WTC11 (cell line): ENCODE results near the gene TSSC4.

ENCODE experiments used
- JUN ChIP-seq: sonication (generic); formaldehyde crosslinking; IDR thresholded peaks from 2 replicates; pipeline ENCODE4 v1.8.0; 2023; ENCODE audit warnings: mild to moderate bottlenecking, missing genetic modification reagents
- TF ChIP-seq, protein P1 (sequence below): fragments of 200-600 bp; IDR thresholded peaks from 2 replicates; pipeline ENCODE4 v1.8.0; 2022; ENCODE audit warnings: antibody characterized with exemption
- TF ChIP-seq, protein P2 (sequence below): sonication (generic); formaldehyde crosslinking; IDR thresholded peaks from 2 replicates; pipeline ENCODE4 v1.8.1; 2023; ENCODE audit warnings: mild to moderate bottlenecking, missing genetic modification reagents

DNA sequence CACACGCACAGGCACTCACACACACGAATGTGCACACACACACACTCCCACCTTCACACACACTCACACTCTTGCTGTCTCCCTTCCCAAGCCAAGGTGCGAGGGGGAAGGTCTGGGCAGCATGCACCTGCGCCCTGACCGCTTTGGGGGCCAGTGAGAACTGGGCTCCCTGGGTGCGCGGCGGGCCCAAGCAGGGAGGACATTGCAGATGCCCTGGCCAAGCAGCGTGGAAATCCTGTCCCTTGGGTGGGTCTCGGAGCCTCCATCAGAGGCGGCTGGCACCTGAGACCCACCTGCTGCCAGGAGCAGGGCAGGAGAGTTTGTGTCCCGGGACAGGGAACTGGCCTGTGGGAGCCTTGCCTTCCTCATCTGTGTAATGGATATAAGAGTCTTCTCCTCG is 20.2 kb upstream of the TSSC4 start:
- TF ChIP-seq JUN (CRISPR knock-in tag): no peak
- TF ChIP-seq, protein P1, sequence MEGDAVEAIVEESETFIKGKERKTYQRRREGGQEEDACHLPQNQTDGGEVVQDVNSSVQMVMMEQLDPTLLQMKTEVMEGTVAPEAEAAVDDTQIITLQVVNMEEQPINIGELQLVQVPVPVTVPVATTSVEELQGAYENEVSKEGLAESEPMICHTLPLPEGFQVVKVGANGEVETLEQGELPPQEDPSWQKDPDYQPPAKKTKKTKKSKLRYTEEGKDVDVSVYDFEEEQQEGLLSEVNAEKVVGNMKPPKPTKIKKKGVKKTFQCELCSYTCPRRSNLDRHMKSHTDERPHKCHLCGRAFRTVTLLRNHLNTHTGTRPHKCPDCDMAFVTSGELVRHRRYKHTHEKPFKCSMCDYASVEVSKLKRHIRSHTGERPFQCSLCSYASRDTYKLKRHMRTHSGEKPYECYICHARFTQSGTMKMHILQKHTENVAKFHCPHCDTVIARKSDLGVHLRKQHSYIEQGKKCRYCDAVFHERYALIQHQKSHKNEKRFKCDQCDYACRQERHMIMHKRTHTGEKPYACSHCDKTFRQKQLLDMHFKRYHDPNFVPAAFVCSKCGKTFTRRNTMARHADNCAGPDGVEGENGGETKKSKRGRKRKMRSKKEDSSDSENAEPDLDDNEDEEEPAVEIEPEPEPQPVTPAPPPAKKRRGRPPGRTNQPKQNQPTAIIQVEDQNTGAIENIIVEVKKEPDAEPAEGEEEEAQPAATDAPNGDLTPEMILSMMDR: no peak
- TF ChIP-seq, protein P2, sequence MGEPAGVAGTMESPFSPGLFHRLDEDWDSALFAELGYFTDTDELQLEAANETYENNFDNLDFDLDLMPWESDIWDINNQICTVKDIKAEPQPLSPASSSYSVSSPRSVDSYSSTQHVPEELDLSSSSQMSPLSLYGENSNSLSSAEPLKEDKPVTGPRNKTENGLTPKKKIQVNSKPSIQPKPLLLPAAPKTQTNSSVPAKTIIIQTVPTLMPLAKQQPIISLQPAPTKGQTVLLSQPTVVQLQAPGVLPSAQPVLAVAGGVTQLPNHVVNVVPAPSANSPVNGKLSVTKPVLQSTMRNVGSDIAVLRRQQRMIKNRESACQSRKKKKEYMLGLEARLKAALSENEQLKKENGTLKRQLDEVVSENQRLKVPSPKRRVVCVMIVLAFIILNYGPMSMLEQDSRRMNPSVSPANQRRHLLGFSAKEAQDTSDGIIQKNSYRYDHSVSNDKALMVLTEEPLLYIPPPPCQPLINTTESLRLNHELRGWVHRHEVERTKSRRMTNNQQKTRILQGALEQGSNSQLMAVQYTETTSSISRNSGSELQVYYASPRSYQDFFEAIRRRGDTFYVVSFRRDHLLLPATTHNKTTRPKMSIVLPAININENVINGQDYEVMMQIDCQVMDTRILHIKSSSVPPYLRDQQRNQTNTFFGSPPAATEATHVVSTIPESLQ (CRISPR knock-in tag): no peak
